HuH-7 (cell line): Measurements from ENCODE around the gene IKZF4.
"Not testable (repeated sequence)": the region's sequence is repeated elsewhere in the genome, so short reads cannot be mapped to it uniquely, and the experiment has no call there.

ENCODE experiments used
- DNase-seq: peaks from one replicate; pipeline ENCODE4 v3.0.0; 2011; ENCODE audit warnings: low spot score

Gene IKZF4

DNA sequence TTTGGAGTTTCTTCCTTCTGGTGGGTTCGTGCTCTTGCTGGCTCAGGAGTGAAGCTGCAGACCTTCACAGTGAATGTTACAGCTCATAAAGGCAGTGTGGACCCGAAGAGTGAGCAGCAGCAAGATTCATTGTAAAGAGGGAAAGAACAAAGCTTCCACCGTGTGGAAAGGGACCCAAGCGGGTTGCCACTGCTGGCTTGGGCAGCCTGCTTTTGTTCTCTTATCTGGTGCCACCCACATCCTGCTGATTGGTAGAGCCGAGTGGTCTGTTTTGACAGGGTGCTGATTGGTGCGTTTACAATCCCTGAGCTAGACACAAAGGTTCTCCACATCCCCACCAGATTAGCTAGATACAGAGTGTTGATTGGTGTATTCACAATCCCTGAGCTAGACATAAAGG, 21.3 kb upstream of the IKZF4 start:
- not testable (repeated sequence) for DNase-seq

DNA sequence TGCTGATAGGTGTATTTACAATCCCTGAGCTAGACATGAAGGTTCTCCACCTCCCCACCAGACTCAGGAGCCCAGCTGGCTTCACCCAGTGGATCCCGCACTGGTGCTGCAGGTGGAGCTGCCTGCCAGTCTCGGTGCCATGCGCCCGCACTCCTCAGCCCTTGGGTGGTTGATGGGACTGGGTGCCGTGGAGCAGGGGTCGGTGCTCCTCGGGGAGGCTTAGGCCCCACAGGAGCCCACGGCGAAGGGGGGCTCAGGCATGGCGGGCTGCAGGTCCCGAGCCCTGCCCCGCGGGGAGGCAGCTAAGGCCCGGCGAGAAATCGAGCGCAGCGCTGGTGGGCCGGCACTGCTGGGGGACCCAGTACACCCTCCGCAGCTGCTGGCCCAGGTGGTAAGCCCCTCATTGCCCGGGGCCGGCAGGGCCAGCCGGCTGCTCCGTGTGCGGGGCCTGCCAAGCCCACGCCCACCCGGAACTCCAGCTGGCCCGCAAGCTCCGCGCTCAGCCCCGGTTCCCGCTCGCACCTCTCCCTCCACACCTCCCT, 20.8 kb upstream of the IKZF4 start:
- not testable (repeated sequence) for DNase-seq

DNA sequence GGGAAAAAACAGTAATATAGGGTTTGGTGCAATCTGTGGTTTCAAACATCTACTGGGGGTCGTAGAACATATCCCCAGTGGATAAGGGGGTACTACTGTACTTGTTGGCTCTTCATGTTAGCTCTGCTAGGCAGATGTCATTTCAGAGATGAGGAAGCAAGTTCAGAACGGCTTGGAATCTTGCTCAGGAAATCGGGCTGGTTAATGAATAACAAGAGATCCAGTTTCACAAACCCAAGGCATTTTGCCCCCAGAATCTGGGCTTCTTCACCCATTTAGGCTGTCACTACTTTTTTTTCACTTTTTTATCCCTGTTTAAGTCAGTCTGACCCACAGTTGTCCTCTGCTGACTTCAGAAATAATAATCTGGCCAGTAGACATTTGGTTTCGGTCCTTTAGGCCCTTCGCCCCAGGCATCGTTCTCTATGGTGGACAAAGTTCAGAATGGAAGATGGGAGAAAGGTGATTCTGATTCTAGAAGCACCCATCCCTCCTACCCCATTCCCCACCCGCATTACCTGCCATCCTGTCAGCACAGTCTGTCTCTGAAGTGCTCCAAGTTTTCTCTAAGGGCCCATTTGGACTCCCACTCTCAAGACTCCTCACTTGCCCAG, 19.2 kb upstream of the IKZF4 start:
- peak; percentile 46 for DNase-seq

DNA sequence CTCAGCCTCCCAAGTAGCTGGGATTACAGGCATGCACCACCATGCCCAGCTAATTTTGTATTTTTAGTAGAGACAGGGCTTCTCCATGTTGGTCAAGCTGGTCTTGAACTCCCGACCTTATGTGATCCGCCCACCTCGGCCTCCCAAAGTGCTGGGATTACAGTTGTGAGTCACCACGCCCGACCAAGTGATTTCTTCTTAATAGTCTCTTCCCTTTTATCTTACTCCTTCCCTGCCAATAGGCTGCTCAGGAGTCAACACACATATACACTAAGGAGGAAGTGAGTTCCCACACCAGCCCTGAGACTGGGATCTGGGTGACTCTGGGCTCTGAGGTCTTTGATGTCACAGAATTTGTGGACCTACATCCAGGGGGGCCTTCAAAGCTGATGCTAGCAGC, 17.5 kb upstream of the IKZF4 start:
- DNase-seq = not testable (repeated sequence)

DNA sequence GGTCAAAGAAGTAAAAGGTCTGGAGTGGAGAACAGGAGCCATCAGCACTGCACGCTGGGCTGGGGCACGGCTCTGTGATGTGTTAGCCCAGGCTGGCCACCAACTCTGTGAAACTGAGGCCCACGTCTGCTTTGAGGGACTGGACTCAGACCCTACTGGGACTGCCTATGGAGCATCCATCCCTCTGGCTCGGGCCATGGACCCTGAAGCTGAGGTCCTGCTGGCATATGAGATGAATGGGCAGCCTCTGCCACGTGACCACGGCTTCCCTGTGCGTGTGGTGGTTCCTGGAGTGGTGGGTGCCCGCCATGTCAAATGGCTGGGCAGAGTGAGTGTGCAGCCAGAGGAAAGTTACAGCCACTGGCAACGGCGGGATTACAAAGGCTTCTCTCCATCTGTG, 16.6 kb upstream of the IKZF4 start:
- no peak for DNase-seq

DNA sequence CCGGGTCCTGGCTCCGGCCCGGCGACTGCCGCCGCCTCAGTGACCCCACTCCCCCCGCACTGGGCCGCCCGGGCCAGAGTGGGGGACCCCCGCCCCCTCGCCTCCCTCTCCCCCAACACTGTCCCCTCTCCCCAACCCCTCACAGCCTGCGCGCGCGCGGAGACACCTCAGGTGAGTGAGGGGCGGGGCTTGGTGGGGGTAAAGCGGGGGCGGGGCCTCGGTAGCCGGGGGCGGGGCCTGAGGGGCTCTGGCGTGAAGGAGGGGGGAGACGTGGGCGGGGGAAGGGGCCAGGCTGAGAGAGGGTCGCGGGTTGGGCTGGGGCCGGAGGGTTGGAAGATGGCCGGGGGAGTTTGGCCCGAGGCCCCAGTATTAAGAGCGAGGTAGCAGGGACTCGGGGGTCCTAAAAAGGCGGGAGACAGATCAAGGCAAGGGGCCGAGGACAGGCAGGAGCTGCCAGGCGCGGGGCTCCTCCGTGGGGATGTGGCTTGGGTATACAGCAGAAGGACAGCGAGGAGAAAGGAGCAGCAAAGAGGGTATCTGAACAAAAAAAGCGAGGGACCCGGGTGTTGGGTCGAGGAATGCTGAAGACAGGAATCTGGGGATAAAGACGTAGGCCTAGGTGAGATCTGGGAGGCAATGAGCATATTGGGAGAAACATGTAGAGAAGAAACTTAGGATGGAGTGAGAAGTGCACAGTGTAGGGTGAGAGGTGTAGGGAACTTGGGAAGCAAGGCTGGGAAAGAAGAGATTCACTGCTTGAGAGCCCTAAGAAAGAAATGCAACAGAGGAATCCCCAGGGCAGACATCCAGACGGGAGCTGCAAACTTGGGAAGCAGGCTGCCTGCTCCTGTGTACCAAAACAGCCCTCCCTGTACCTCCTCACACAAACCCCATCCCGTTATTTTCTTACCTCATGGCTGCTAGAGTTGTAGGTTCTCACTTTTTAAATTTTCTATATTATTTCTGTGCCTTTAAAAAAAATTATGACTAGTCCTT, 13.0 kb upstream of the IKZF4 start:
- peak; percentile 83 for DNase-seq

DNA sequence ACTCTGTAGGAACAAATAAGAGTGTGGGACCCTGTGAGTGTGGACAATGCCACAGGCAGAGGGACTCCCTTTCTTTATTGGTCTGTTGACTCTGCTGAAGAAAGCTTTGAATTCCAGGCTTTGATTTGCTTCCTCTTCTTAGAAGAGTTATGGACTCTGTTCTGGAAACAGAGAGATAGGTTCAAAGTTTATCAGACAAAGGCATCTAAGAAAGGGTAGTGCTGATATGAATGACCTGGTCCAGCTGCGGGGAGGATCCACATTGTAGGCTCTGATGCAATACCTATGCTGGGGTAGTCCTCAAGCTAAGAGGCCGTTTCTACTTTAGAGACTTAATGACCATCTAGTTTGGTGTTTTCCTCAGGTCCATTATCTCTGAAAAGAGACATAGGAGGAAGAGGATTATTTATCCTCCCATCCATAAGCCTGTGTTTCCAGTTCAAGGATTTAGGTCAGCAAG, 10.7 kb upstream of the IKZF4 start:
- DNase-seq = peak; percentile 72

DNA sequence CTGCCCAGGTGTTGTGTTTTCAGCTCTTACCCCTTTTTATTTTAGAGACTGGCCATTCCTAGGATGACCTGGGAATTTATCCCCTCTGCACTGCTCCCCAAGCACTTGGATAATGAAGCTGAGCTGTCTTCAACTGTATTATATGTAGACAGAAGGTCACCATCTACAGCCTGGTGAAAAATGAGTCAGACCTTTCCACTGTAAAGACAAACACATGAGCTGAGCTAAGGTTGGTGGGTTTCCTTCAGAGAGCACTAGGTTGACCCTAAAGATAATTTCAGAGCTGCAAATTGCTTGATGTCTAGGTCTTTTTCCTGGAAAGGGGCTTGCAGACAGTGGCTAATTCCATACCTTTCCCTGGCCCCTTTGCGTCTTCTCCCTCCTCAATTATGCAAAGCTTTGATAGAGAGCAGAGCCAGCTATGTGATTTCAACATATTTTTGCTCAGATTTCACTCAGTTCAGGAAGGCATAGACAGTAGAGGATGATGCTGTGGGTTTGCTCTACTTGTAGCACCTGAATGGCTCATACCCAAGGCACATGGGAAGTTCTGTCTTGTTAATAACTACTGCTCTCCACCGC, 9.2 kb upstream of the IKZF4 start:
- DNase-seq = no peak

DNA sequence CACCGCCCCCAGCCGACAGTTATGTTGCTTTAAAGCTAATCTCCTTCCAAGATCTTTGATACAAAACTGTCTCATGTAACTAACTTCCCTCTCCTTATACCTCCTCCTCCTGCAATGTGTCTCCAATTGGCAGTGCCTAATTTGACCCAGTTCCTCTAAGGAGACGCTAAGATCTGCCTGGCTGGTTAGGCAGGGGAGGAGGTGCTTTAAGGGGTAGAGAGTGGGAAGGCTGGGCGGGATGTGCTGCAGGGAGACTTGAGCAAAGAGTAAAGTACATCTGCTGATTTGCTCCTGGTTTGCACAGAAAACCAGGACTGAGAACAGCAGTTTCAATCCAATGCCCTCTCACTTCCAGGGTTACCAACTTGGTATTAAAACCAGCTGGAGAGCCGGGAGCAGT, 7.4 kb upstream of the IKZF4 start:
- DNase-seq = no peak

DNA sequence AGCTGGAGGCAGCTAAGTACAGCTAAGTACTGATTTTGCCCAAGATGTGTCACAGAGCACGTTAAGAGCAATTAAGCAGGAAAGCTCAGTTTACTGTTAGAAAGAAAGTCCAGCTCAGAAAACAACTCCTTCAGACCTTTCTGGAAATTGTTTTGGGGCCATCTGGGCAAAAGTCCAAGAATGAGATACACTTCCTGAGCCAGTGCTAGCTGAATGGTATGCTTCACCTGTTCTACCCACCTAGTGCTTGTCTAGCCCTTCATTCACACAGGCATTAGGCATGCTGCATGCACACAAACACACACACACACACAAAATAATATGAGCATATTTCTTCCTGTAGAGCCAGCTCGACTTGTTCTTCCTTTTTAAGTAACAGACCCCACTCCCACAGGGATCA, 6.6 kb upstream of the IKZF4 start:
- DNase-seq = no peak

DNA sequence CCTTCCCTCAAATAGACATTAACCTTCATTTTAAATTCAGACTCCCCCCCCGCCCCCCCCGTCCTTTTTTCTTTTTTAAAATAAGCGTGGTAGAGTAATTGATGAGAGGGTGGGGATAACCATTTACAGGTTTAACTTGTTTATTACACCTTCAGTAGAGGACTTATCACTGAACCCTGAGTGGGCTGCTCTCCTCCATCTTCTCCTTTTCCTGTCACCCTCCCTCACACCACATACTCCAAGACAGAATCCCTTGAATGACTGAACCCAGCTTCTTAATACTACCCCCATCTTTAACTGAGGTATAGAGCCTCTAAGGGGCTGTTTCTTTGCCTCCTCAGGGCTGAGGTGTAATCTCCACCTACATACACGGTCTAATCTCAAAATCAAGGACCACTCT, 3.7 kb upstream of the IKZF4 start:
- no peak for DNase-seq

DNA sequence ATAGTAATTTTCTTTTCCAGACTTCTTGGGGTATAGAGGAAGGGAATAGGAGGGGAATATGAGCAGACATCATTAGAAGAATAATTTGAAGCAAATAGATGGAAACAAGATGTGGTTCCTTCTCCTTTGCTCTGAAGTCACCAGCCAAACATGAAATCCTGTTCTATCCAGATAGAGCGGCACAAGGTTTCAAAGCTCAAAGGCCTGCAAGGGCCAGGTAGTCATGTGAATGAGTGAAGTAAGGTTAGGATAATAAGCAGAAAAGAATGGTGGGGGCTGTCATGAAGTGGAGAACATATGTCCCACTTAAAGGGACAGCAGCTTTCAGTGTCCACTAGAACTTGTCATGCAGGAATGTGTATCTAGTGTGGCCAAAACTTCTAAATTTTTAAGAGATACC, 2.5 kb upstream of the IKZF4 start:
- no peak for DNase-seq

DNA sequence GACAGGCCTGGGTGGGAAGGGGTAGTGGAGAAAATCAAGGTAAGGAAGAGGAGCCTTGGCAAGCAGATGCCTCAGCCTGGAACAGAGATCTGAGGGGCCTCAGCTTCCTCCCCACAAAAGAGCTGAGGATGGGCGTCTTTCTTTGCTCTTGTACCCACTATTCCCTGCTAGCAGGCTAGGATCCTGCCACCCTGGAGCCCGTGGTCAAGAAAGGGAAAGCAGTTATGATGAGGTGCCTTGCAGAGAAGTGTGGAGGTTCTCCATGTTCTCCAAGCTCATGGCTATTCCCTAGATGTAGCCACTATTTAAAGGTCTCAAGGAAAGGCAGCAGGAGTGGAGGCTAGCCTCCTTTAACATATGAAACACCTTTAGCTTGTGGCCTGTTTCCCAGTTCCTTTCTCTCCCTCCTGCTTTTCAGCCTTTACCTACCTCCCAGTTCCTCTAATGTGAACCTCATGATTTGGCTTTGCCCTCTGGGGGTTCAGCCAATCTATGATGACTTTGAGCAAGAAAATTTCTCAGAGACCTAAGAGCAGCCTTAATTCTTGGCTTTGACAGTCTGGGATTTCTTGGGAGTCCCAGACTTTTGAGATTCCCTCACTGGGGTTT, 1.1 kb downstream of the IKZF4 start:
- DNase-seq = no peak

DNA sequence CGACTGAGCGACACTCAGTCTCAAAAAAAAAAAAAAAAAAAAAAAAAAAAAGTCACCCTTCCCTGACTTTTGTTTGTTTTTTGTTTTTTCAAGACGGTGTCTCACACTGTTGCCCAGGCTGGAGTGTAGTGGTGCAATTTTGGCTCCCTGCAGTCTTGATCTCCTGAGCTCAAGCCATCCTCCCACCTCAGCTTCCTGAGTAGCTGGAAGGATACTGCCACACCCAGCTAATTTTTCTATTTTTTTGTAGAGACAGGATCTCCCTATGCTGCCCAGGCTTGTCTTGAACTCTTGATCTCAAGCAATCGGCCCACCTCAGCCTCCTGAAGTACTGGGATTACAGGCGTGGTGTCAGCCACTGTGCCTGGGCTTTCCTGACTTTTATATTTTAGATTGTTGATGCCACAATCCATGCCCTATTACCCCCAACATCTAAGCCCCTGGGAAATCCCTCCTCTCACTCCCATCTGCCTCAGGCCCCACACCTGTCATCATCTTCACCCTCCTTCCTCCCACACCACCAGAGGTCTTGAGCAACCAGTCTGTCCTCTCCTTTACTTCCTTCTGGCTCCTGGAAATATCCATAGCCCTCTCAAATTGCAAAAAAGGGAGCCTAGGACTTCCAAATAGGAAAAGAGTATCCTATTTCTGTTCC, 7.8 kb downstream of the IKZF4 start:
- no peak for DNase-seq

DNA sequence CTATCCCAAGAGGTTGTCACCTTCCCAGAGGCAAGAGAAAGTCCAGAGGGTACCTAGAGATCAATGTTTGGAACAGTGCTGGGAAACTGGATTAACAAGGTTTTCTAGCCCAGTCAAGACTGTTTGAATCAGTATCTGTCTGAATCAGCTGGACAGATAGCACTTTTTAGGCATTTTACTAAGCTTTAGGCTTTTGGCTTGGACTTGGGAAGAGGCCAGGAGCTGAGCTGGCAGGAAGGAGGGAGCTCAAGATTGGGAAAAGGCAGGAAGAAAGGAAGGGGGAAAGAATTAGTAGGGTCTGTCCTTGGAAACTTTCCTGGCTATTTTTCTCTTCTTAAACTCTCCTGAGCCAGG, 8.3 kb downstream of the IKZF4 start:
- no peak for DNase-seq

DNA sequence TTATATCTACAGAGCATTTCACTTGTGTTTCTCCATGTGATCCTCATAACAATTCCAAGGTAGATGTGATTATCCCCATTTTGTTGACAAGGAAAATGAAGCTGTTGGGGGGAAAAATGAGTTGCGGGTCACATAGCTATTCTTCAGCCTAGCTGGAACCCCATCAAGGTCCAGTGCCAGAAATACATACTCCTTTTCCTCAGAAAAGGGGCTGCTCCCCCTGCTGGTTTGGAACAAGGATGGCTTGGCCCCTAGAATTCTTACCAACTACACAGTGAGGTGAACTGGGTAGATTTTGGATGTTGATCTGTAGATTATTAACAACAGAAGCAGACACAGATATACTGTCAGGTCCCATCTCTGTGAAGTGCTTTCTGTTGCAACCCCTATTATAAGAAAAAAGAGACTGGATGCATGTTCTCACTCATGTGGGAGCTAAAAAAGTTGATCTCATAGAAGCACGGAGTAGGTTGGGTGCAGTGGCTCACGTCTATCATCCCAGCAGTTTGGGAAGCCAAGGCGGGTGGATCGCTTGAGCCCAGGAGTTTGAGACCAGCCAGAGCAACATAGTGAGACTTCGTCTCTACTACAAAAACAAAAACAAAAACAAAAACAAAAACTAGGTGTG, 8.9 kb downstream of the IKZF4 start:
- DNase-seq = peak; percentile 90

DNA sequence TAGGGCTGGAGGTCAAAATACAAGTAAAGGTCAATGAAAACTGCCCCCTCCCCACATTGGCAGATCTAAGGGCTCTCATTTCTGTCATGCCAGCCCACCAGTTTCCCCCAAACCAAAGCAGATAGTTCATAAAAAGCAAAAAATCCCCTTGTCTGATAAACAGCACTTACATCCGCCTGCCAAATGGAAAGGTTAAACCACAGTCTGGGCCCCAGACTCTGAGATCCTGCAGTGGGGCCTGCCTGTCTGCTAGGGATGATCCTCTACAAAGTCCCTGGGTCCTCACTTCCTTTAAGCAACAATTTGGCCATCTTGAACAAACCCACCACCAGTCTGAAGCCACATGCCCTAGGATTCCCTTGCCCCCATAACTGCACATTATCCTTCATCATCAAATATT, 11.1 kb downstream of the IKZF4 start:
- no peak for DNase-seq

DNA sequence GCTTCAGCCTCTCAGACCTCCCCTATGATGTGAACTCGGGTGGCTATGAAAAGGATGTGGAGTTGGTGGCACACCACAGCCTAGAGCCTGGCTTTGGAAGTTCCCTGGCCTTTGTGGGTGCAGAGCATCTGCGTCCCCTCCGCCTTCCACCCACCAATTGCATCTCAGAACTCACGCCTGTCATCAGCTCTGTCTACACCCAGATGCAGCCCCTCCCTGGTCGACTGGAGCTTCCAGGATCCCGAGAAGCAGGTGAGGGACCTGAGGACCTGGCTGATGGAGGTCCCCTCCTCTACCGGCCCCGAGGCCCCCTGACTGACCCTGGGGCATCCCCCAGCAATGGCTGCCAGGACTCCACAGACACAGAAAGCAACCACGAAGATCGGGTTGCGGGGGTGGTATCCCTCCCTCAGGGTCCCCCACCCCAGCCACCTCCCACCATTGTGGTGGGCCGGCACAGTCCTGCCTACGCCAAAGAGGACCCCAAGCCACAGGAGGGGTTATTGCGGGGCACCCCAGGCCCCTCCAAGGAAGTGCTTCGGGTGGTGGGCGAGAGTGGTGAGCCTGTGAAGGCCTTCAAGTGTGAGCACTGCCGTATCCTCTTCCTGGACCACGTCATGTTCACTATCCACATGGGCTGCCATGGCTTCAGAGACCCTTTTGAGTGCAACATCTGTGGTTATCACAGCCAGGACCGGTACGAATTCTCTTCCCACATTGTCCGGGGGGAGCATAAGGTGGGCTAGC, 13.9 kb downstream of the IKZF4 start:
- DNase-seq = no peak

DNA sequence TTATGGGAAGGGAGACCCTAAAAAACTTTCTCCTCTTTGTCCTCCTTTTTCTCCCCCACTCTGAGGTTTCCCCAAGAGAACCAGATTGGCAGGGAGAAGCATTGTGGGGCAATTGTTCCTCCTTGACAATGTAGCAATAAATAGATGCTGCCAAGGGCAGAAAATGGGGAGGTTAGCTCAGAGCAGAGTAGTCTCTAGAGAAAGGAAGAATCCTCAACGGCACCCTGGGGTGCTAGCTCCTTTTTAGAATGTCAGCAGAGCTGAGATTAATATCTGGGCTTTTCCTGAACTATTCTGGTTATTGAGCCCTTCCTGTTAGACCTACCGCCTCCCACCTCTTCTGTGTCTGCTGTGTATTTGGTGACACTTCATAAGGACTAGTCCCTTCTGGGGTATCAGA, 16.3 kb downstream of the IKZF4 start:
- no peak for DNase-seq

DNA sequence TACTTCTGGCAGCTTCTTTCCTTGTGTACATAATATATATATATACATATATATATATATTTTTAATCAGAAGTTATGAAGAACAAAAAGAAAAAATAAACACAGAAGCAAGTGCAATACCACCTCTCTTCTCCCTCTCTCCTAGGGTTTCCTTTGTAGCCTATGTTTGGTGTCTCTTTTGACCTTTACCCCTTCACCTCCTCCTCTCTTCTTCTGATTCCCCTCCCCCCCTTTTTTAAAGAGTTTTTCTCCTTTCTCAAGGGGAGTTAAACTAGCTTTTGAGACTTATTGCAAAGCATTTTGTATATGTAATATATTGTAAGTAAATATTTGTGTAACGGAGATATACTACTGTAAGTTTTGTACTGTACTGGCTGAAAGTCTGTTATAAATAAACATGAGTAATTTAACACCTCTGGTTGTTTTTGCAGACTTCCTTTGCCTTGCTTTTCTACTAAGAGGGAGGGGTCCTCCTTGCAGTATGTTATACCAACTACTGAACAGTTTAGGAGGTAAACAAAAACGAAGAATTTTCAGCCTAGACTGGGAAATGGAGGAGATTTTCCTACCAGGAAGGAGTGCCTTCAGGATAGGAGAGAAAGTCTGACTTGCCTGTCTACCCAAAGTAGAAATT, 17.3 kb downstream of the IKZF4 start:
- no peak for DNase-seq
